RPMI7951 (cell line): Measurements from ENCODE around the gene TRAM2. TPM values are rescaled to one million over a fixed set of nuclear protein-coding genes. Genes with fewer than 3 reads are reported as not detected.

Experiments used
- DNase-seq: peaks from one replicate; pipeline ENCODE4 v3.0.0-alpha.2; 2012; ENCODE audit warnings: low read depth
- total RNA-seq: library from RNA; depleted of rRNA; stranded (reverse); fragments of >200 nt; shearing (Covaris generic); gene quantifications from 2 replicates; pipeline ENCODE4 v1.2.3, GENCODE V29; 2014

Gene TRAM2
- total RNA-seq, 1 experiment from 2014 or later, result 58.0 TPM

DNA sequence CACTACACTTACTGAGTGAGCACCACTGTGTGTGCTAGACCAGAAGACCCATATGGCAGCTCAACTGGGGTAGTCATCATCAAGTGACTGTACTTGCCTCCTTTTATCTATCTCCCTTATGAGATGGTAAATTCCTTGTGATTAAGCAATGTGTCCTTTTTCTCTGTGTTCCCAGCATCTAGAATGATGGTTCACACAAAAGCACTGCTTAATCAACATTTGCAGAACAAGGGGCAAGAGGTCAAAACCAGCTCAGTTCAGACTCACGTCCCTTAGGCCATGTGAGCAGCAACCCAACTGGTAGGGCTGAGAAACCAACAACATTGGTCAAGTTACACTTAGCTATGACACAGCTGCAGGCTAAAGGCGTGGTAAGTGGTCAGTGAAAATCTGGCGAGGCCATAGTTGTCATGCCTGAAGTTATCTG is 10.0 kb downstream of the TRAM2 start:
- DNase-seq, result peak; percentile 100

DNA sequence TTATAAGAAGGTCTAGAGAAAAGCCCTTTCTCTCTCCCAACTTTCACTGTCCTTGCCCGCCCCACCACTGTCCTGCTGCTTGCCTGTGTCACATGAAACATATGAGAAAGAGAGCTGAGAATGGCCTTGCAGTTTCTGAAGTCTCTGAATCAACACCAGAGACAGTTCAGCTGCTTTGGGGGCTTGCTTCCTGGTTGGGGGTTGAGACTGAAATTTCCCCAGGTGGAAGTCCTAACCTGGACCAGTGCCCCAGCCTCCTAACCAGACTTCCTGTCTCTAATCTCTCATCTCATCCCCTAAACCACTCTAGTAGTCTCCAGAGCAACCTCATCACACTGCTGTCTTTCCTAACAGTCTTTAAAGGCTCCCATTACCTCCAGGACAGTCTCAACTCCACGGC is 10.7 kb downstream of the TRAM2 start:
- DNase-seq, result peak; percentile 30

DNA sequence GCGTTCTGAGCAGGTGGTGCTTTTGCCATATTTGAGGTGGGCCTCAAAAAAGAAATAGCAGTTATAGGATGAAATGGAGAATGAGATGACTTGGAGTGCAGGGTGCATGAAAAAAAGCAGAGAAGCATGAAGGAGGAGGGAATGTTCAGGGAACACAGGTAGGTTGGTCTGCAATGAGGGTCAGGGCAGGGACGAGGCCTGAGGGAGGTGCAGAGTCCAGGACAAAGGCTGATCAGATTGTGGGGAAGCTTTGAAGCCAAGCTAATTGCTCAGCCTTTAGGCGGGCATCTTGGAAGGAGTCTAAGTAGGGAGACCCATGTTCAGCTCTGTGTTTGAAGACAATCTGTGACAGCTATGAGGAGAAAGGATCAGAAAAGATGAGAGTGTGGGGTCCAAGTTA is 12.0 kb downstream of the TRAM2 start:
- no peak for DNase-seq

DNA sequence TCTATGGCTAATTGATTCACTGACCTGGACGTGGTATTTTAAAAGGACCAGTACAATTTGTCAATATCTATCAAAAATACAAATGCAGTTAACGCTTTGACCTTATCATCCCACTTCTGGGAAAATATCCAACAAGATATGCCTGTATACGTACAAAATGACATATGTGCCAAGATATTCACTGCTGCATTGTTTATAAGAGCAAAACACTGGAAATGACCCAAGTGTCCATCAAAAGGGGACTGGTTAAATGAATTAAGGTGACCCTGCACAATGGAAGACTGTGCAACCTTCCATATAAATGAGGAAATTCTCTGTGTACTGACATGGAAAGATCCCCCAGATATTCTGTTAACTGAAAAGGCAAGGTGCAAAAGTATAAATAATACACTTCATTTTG is 13.9 kb downstream of the TRAM2 start:
- no peak for DNase-seq

DNA sequence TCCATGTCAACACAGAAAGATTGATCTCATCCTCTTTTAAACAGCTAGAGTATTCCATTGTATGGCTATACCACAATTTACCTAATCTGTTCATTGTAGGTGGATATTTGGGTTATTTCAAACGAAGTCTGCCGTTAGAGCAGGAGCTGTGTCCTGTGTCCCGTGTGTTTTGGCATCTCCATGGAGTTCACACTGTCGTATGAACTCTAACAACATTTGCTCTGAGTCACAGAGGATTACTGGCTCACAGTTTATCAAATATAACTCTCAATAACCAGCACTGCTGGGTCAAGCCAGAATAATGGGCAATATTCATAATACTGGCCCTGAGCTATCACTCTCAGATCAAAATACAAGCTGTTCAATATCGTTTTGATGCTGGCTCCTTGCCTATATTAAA is 16.4 kb downstream of the TRAM2 start:
- no peak for DNase-seq

DNA sequence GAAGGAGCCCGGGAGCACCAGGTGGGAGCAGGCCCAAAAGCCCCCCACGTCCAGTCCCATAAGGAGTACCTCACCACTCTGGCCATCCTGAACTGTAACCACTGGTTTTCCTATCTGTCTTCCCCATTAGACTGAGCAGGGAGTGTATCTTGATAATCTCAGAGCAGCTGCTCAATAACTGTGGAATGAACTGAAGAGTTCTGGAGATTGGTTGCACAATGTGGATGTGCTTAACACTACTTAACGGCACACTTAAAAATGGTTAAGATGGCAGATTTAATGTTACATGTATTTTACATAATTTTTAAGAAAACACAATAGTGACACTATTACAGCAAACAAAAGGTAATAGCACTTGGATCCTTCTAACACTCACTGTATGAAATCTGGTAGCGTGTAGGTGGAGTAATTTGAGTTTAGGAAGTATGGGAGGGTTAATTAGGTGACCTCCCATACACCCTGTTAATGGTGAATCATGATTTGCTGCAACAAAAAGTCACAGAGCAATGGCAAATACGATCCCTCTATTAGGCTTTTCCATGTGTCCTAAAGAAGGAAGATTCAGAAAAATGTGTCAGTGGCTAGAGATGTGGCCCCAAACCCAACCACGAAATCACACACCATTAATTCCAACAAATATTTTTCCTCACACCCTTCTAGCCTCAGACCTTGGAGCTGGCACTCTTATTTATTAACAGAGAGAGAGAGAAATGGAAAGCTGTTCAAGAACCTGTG is 18.4 kb downstream of the TRAM2 start:
- no peak for DNase-seq

DNA sequence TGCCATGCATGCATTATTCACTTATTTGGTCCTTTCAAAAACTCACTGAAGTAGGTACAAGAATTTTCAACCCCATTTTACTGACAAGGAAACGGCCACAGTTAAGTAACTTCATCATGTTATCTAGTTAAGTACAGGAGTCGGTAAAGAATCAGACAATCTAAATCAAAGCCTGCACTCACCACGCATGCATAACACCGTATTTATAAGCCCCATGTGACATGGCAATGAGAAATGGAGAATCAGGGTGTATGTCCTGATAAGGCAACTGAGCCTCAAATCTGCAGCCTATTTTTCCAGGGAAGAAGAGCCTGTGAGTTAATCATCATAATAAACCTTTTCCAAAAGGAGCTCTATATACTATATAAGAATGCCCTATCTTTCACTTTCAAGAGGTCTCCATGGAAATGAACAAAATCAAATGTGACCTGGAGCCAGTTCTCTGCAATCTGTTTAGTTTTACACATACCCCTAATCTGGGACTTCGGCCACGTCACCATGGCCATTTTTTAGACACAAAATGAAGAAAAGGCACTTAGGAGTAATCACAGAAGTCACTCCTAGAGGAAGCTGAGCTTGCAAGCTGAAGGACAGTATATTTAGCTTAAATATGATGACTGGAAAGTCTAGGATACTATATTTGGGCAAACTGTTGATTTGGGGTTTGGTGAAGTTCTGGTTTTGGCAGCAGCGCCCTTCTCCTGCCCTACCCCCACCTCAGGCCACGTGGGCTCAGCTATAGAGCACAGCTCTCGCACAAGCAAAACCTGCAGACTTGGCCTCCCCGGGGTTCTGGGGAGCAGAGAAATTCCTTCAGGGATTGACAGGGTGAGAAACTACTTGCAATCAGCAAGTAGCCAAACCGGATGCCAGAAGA is 19.2 kb downstream of the TRAM2 start:
- peak; percentile 41 for DNase-seq

DNA sequence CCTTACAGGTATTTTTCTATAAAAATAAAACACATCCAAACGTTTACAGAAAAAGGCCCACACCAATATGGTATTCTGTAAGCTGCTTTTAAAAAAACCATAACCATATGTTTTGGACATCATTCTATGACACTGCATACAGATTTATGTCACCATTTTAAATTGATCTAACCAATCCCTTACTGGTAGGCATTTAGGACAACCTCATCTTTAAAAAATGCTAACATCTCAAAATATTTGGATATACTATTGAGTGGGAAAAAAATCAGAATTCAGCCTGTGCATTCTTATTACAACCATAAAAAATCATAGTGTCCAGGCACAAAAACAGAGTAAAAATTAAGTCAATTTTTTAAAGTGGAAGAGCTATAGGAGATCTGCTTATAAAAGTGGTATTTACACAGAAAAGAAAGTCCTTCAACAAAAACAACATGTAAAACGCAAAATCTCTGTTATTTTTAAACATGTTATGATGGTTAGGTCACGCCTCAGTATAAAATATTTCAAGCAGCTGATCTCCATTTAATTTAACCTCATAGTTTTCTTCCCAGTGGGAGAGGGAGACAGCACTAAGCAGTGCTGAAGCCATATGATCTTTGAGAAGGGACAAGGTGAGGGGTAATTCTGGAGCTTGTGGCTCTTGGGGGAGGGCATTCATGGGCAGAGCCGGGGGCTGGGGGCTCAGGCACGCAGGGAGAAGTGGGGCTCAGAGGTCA is 21.2 kb downstream of the TRAM2 start:
- DNase-seq, result no peak

DNA sequence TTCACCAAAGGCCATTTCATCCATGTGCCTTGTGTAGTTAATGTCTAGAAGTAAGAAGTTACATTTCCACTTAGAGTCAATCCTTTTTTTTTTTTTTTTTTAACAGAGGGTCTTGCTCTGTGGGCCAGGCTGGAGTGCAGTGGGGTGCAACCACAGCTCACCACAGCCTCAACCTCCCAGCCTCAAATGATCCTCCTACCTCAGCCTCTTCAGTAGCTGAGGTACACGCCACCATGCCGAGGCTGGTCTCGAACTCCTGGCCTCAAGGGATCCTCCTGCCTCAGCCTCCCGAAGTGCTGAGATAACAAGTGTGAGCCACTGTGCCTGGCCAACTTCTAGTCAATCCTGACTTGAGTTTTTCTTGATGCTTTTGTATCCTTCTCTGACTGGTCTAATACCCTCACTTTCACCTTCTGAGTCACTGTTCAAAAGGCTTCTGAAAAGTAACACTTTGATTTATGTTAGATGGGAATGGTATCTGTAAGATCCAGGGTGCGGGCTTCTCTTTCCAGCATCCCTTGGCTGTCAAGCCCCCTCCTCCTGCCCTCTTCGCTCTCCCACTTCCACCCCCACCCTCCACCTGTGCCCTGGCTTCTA is 22.1 kb downstream of the TRAM2 start:
- no peak for DNase-seq

DNA sequence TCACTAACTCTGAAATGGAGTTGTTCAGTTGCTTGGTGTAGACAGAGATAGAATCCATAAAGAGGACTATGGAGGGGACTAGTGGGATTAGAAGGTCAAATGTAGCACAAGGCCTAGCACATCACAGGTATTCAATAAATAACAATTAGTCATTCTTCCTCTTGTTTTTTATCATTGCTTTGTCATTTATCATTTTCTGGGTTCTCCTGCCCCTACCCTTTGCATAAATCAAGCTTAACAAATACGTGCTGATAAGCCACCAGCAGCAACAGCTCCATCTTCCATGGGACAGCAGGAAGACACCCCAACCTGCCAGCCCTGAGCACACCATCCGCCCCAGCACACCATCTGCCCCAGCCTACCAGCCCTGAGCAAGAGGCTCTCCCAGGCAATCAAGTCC is 23.1 kb downstream of the TRAM2 start:
- DNase-seq, result no peak

DNA sequence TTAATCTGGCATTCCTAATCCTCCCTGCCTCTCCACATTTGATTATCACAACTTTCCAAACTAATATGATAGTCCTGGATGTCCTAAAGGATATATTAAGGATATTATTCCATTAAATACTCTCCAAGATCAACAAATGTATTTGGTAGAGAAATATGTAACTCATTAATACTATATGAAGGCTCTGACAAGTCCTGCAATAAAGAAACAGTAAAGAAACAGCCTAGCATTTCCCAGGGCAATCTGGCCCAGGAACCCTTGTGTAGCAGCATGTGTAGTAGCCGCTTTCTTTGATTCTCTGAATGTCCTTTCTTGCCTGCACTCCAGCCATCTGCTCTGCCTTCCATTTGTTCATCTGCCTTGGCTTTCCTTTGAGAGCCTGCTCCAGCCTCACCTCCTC is 23.7 kb downstream of the TRAM2 start:
- DNase-seq, result no peak

DNA sequence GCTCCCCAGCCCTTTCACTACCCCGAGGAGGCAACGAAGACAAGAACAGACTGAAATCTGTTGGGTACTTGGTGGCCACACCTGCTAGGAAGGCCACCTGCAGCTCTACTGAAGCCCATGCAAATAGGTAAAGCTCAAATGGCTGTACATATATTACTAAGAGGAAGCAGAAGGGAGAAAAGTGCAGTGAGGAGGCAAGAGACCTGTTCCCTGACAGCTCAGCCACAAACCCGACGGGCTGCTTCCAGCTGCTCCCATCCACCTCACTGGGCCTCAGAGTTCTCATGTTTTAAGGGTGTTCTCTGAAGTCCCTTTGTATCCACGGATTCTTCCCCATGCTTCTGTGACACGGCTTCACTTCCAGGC is 24.6 kb downstream of the TRAM2 start:
- peak; percentile 41 for DNase-seq

DNA sequence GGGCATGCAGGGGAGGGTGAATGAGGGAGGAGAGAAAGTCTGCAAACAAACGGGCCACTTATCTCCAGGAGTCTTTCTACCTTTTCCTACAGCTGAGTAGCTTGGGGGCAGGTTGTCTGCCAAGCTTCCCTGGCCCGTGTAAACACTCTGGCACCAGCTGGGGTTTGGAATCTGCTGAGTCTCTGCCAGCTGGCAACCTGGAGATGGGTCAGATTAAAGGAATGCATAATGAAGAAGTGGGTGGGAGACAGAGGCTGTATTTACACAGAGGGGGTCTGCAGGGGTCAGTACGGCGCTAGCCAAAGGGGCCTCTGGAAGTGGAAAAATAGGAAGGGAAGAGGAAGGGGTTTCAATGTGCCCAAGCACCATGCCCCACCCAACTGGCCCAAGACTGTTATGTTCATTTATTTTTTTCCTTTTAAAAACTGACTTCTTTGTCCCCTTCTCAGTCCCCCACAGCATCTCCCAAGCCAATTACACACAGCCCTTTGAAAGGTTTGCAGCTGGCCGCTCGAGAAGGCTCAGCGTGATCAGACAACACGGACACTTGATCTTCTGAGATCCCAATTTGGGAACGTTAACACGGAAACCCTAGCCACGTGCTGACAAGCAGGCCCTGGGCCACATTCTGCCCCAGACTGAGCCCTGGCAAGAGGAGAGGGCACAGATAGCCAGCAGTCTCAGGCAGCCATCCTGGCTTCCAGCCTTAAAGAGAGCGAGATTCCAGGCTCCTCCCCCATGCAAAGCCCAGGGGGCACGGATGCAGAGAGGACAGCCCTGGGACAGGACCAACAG is 25.2 kb downstream of the TRAM2 start:
- peak; percentile 97 for DNase-seq

DNA sequence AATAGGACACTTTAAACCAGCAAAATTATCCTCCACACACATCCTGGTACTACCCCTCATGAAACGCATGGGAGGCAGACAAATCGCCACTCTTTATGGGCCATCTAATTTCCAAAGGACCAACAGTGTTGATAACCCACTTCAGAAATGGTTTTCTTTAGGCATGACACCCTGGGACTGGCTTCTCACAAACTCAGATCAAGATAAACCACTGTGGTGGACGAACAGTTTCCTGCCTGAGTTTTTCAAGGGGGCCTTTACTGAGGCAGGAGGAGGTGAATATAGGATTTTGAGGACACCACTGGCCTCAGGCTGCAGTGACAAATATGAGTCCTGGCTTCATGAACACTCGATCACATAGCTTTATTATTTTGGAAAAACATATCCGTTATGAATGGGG is 26.0 kb downstream of the TRAM2 start:
- peak; percentile 39 for DNase-seq

DNA sequence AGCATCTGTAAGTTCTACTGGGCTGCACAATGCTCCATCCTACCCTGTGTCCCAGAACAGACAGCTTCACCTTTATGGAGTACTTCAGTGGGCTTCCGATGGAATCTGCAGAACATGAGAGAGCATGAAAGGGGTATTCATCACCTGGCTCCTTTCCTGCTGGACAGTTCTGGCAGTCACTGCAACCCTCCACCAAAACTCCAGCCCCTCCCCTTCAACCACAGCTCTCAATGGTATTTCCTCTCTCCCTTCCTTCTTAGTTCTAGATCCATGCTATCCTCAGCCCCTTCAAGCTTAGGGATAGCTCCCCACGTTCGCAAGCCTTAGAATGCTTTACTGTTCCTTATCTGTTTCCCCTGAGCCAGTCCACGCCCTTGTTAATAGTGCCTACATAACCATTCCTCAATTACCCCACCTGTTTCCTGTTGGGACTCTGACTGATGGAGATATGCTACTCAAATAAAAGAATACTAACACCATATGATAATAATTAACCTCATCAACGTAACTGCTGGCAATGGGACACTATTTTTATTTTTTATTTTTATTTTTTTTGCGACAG is 26.8 kb downstream of the TRAM2 start:
- DNase-seq, result no peak

DNA sequence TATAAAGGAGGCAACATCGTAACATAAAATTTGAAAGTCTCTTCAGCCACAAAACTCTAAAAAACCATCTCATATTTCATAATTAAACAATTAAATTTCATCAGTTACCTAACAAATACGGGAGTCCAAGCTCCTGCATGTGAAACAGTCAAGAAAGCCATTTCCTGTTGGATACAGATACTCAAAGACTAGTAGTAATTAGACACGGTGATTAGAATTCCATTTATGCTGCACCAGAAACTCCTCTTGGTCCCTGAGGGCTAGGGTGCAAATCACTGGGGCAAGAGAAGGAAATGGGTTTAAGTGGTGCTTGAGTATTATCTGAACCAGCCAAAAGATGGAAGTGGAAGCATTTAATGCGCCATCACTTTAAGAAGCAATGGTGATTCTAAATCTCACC is 27.4 kb downstream of the TRAM2 start:
- DNase-seq, result peak; percentile 76

DNA sequence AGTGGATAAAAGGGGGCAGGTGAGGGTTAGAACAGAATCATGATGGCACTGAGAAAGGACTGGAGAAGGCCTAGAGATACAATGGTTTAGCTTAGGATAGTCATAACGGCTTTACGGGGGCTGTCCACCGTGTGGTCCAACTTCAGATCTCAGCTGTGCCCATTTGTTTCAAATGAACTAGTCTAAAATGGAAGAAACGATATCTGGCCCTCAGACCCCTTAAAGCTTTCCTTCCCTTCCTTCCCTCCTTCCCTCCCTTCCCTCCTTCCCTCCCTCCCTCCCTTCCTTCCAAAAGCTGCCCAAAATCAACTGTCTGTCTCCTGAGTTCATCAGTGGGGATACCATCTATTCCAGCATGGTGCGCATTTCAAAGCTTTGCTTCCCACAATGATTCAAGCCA is 27.9 kb downstream of the TRAM2 start:
- no peak for DNase-seq

DNA sequence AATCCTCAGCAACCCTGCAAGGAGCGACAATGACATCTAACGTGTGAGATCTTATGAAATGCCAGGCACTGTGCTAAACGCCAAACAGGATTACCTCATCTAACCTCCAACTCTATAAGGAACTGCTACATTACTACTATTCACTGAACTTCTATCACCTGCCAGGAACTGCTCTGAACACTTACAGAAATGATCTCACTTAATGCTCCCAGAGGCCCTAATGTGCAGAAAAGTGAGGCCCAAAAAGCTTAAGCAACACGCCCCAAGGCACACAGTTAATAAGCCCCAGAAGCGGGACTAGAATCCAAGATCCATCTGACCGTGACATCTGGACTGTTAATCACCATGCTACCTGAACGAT is 28.5 kb downstream of the TRAM2 start:
- DNase-seq, result no peak

DNA sequence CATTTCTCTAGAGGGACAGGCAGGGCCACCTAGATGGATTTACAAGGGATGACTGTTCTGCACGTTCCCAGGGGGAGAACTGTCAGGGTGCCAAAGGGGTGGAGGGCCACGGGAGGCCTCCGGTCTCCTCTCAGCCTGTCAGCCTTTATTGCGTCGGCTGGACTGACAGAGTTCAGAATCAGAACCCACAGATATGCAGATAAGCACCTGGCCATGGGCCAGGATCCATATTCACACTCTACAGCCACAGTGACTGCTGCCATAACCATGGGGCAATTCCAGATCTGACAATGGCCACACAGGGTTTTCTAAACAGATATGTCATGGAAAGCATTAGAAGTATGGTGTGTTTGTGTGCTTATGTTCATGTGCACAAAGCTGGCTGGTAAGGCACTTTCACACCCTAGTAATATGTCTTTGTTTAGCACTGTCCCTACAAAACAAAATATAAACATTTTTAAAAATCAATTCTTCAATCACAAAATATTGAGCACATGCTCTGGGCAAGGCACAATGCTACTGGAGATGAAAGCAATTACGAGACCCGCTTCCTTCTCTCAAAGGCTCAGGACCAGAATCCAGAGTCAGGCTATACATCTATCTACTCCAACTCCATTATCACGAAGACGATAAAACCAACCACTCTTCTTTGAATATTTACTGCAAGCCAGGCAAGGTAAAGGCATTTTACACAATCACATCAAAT is 29.1 kb downstream of the TRAM2 start:
- peak; percentile 87 for DNase-seq

DNA sequence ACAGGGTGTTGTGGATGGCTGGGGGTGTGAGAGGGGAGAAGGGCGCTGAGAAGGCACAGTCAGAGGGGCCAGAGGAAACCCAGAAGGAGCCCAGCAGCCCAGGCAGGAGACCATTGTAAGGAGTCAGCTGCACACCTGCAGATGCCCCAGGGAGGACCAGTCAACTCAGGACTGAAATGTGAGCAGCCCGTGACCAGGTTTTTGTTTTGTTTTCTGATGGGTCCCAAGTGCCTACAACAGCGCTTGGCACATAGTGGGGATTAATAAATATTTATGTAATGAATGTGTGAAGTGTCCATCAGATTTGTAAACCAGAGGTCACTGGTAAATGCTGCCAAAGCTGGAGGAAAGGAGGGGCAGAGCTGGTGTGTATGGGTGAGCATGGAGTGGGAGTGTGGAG is 30.2 kb downstream of the TRAM2 start:
- no peak for DNase-seq

DNA sequence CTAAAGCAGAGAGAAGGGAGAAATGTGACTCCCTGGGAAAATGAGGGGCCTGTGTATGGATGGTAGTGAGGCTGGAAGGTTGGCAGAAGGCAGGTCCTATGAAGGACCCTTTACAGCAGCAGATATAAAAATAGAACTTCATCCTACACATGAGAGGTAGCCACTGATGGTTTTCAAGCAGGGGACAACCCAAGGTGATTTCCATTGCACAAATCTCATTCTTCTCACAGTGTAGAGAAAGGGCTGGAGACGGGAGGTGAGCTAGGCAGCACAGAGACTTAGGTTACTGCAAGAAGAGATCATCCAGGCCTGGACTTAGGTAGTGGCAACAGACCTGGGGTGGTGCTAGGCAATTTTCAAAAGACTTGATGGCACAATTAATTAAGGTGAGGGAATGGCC is 30.7 kb downstream of the TRAM2 start:
- no peak for DNase-seq
